GM10266 (cell line): Measurements from ENCODE around the gene SHPK.

Experiments
- DNase-seq: peaks from one replicate; pipeline ENCODE4 v3.0.0; 2012; ENCODE audit errors: extremely low spot score
- CTCF ChIP-seq: IDR thresholded peaks from 2 replicates; pipeline ENCODE4 v1.5.1; 2012; ENCODE audit warnings: mild to moderate bottlenecking, low read depth; ENCODE audit not compliant: control insufficient read depth, insufficient read depth; ENCODE audit errors: missing control alignments

Gene SHPK

GRCh38 chr17:3655766-3656165, 19.7 kb upstream of the SHPK start:
- DNase-seq = no peak
- TF ChIP-seq CTCF = no peak

GRCh38 chr17:3647769-3648555, 11.9 kb upstream of the SHPK start:
- no peak for DNase-seq
- peak; percentile 59 for TF ChIP-seq CTCF

- TF ChIP-seq CTCF = no peak
- no peak for DNase-seq
These were observed 11.2 kb upstream of the SHPK start for GRCh38 chr17:3647251-3647650.

GRCh38 chr17:3645310-3645709, 9.3 kb upstream of the SHPK start:
- DNase-seq = no peak
- TF ChIP-seq CTCF = no peak

GRCh38 chr17:3643889-3644349, 7.9 kb upstream of the SHPK start:
- DNase-seq = no peak
- no peak for TF ChIP-seq CTCF

- TF ChIP-seq CTCF = no peak
- no peak for DNase-seq
These were observed 5.9 kb upstream of the SHPK start for GRCh38 chr17:3641717-3642486.

GRCh38 chr17:3641014-3641413, 5.0 kb upstream of the SHPK start:
- no peak for TF ChIP-seq CTCF
- DNase-seq = no peak
